Subcutaneous adipose tissue (tissue), 4 donors: Measurements from ENCODE around the gene SPCS1. TPM values are rescaled to one million over a fixed set of nuclear protein-coding genes. Genes with fewer than 3 reads are reported as not detected.

Experiments
- total RNA-seq, 4 donors: library from RNA; depleted of rRNA; stranded (reverse); fragments of >200 nt; gene quantifications; one replicate each; pipeline ENCODE4 v1.1.0, GENCODE V29; 2016
- TF ChIP-seq, protein P1 (sequence below): fragments of 450-650 bp; IDR thresholded peaks from one replicate; pipeline ENCODE4 v1.5.1; 2016; ENCODE audit warnings: low read depth, mild to moderate bottlenecking, control low read depth, antibody characterized with exemption, moderate library complexity

Gene SPCS1
- total RNA-seq, 4 donors from 2014 or later: 44.3 to 108 (median 80.8) TPM

DNA sequence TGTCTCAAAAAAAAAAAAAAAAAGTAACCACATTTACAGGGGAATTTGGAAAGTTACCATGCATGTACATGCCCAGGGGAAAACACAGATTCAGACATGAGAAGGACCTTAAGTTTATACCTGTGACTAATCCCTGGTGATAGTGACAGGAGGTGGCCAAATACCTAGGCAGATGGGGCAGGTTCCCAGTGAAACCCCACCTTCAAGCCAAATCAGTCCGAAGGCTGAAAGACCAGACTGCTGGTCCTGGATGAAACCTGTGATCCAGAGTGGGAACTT, 15.8 kb downstream of the SPCS1 start:
- TF ChIP-seq, protein P1, sequence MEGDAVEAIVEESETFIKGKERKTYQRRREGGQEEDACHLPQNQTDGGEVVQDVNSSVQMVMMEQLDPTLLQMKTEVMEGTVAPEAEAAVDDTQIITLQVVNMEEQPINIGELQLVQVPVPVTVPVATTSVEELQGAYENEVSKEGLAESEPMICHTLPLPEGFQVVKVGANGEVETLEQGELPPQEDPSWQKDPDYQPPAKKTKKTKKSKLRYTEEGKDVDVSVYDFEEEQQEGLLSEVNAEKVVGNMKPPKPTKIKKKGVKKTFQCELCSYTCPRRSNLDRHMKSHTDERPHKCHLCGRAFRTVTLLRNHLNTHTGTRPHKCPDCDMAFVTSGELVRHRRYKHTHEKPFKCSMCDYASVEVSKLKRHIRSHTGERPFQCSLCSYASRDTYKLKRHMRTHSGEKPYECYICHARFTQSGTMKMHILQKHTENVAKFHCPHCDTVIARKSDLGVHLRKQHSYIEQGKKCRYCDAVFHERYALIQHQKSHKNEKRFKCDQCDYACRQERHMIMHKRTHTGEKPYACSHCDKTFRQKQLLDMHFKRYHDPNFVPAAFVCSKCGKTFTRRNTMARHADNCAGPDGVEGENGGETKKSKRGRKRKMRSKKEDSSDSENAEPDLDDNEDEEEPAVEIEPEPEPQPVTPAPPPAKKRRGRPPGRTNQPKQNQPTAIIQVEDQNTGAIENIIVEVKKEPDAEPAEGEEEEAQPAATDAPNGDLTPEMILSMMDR: no peak

DNA sequence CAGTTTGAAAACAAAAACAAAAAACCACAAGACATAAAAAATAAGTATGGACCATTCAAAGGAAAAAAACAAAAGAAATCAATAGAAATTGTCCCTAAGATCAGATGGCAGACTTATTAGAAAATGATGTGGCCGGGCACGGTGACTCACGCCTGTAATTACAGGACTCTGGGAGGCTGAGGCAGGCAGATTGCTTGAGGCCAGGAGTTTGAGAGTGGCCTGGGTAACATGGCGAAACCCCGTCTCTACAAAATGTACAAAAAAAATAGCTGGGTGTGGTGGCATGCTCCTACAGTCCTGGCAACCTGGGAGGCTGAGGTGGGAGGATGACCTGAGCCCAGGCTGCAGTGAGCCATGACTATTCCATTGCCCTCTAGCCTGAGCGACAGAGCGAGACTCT, 16.6 kb downstream of the SPCS1 start:
- TF ChIP-seq, protein P1: no peak

GRCh38 chr3:52723935-52724334, 18.0 kb downstream of the SPCS1 start:
- TF ChIP-seq, protein P1: no peak

DNA sequence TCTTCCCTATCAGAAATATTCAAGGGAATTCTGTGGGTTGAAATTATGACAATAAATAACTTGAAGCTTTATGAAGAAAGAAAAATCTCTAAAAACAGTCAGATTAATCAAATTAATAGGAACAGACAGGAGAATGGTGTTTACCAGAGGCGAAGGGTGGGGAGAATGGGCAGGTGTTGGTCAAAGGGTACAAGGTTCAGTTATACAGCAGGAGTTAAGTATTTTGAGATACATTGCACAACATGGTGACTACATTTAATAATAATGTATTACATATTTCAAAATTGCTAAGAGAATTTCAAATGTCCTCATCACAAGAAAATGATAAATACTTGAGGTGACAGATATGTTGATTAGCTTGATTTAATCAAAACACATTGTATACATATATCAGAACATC, 18.6 kb downstream of the SPCS1 start:
- TF ChIP-seq, protein P1: no peak

DNA sequence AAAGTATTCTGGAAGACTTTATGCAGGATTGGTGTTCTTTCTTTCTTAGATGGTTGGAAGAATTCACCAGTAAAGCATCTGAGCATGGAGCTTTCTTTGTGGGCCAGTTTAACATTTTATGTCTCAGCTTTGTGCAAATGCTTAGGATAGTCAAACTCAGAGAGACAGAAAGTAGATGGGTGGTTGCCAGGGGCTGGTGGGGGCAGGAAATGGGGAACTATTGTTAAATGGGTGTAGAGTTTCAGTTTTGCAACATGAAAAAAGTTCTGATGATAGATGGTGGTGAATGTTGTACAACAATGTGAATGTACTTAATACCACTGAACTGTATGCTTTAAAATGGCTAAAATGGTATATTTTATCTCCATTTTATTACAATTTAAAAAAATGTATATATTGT, 24.8 kb downstream of the SPCS1 start:
- TF ChIP-seq, protein P1: no peak

- TF ChIP-seq, protein P1: no peak
These were observed 25.7 kb downstream of the SPCS1 start for GRCh38 chr3:52731590-52731989.

DNA sequence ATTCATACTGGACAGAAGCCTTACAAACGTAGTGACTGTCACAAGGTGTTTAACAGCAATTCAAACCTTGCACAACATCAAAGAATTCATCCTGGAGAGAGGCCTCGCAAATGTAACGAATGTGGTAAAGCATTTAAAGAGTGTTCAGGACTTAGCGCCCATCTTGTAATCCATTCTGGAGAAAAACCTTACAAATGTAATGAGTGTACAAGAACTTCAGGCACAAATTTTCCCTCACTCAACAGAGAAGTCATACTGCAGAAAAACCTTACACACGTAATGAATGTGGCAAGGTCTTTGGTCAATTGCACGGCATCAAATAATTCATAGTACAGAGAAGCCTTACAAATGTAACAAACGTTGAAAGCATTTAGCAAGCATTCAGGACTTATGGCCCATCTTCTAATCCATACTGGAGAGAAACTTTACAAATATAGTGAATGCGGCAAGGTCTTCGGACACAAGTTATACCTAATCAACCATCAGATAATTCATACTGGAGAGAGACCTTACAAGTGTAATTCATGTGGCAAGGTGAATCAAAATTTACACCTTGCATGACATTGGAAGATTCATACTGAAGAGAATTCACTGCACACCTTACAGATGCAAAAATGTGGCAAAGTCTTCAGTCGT, 27.5 kb downstream of the SPCS1 start:
- TF ChIP-seq, protein P1: no peak
